ENCODE results near the gene FCHO2. TPM values are rescaled to one million over a fixed set of nuclear protein-coding genes. Genes with fewer than 3 reads are reported as not detected.

Gene FCHO2
- total RNA-seq, 1 experiment from 2014 or later = 5.8 TPM

GRCh38 chr5:73018892-73019291, 63.1 kb downstream of the FCHO2 start:
- no peaks in the 10 kb centered on the region for H3K79me1 ChIP-seq (ENCODE audit: insufficient read depth, low read depth, low read length, poor library complexity, severe bottlenecking)
- H3K27ac ChIP-seq (ENCODE audit: insufficient read length, low read depth, low read length) = no peak overlapping the region
- H3K18ac ChIP-seq (ENCODE audit: insufficient read length, low read depth, low read length) = no peak overlapping the region
- Mint-ChIP-seq H3K4me1 (no peaks in the 10 kb centered on the region), H3K9me3 (no peaks in the 10 kb centered on the region), H3K4me3 (no peak overlapping the region), H3K36me3 (ENCODE audit: insufficient read depth in 1 of 3, low read depth in 3 of 3) (peaks cover 0 to 2% (median 0%) of the 10 kb centered on the region in 3 experiments; a peak in 1 of 7 replicates), H3K27me3 (ENCODE audit: low read depth) (no peaks in the 10 kb centered on the region), H3K27ac (no peak overlapping the region)
- no peaks in the 10 kb centered on the region for H3K27me3 ChIP-seq (ENCODE audit: insufficient read depth, low read length)
- H4K20me1 ChIP-seq (ENCODE audit: control insufficient read depth, insufficient read depth, insufficient read length) = no peaks in the 10 kb centered on the region
- no peaks in the 10 kb centered on the region for H3K9me3 ChIP-seq (ENCODE audit: control insufficient read depth, low read depth, low read length)
- no peak overlapping the region for H2BK15ac ChIP-seq (ENCODE audit: low read depth, low read length)
- no peak overlapping the region for H2BK5ac ChIP-seq (ENCODE audit: insufficient read length, low read length)
- TF ChIP-seq CTCF (conservative IDR thresholded peaks at IDR 0.05) = no peak
- H3K4ac ChIP-seq (ENCODE audit: low read depth, low read length) = no peak overlapping the region
- no peaks in the 10 kb centered on the region for H3K23me2 ChIP-seq (ENCODE audit: insufficient read length, low read depth, low read length, poor library complexity, severe bottlenecking)
- no peak for DNase-seq
- H2BK12ac ChIP-seq (ENCODE audit: insufficient read length, low read depth, low read length) = no peak overlapping the region
- no peak overlapping the region for H2AFZ ChIP-seq (ENCODE audit: low read length)
- no peak overlapping the region for H4K8ac ChIP-seq (replicated peaks; ENCODE audit: insufficient read length, low read depth, low read length)
- H3K79me2 ChIP-seq (ENCODE audit: insufficient read depth, low read length) = no peaks in the 10 kb centered on the region
- no peak overlapping the region for H2AK5ac ChIP-seq (ENCODE audit: insufficient read length, low read length)
- WGBS (ENCODE audit: extremely low coverage, insufficient read length, low lambda C conversion rate) = no CpG with 5 or more reads among the region's 2 CpGs
- H3K4me2 ChIP-seq (ENCODE audit: insufficient read depth, insufficient read length, low read length) = no peak overlapping the region
- H3K14ac ChIP-seq (ENCODE audit: insufficient read depth, low read length) = no peak overlapping the region
- no peak overlapping the region for H4K91ac ChIP-seq (ENCODE audit: insufficient read length, low read depth, low read length)
- H4K5ac ChIP-seq (ENCODE audit: insufficient read length, low read depth, low read length) = no peak overlapping the region
- no peak overlapping the region for H3K23ac ChIP-seq (ENCODE audit: insufficient read length, low read depth, low read length)
- H3T11ph ChIP-seq (ENCODE audit: low read length) = no peak overlapping the region
- no peaks in the 10 kb centered on the region for H3K4me1 ChIP-seq (ENCODE audit: insufficient read depth, low read length)
- H2BK20ac ChIP-seq (ENCODE audit: low read depth, low read length, poor library complexity, severe bottlenecking) = no peak overlapping the region
- no peak overlapping the region for H3K56ac ChIP-seq (ENCODE audit: insufficient read length, low read depth, low read length)
- H3K9ac ChIP-seq (ENCODE audit: extremely low read depth, insufficient read length, low read length) = no peak overlapping the region
- no peak overlapping the region for H2BK120ac ChIP-seq (ENCODE audit: low read depth, low read length, poor library complexity, severe bottlenecking)
